H1 (cell line): Measurements from ENCODE around the gene TBC1D19. TPM values are rescaled to one million over a fixed set of nuclear protein-coding genes. Genes with fewer than 3 reads are reported as not detected.

Experiments used
- CTCF ChIA-PET: fragments of 300-600 bp; sonication (Branson Sonifier 250); formaldehyde crosslinking; loops from one replicate; lab custom pipeline; 2021; ENCODE audit not compliant: partially characterized antibody; lab: Charles Lee
- POLR2A ChIA-PET: fragments of 300-600 bp; sonication (Branson Sonifier 250); formaldehyde crosslinking; loops from one replicate; lab custom pipeline; 2021; ENCODE audit warnings: inconsistent platforms; ENCODE audit not compliant: partially characterized antibody; lab: Charles Lee
- DNase-seq, 2 experiments: peaks; one replicate each; pipeline versions ENCODE4 v3.0.0 to v3.0.0-alpha.2; 2010 to 2022; ENCODE audit warnings: low spot score in 2 of 2, low read depth in 1 of 2, mixed read lengths in 1 of 2
- FAIRE-seq: peaks from 2 replicates; lab custom pipeline; 2011; peaks lifted over from hg19 to GRCh38; lab: Jason Lieb, UNC
- H2AFZ ChIP-seq: 2 replicates; pipeline ENCODE4 v1.8.1; 2012; ENCODE audit warnings: low read length, inconsistent platforms
- H2AK5ac ChIP-seq: 2 replicates; pipeline ENCODE4 v1.6.1; 2013; ENCODE audit warnings: low read depth, low read length
- H2BK120ac ChIP-seq: replicated peaks from 2 replicates; pipeline ENCODE3; 2013; ENCODE audit warnings: low read depth, low read length, inconsistent platforms
- H2BK12ac ChIP-seq: 2 replicates; pipeline ENCODE4 v1.6.1; 2013; ENCODE audit warnings: low read depth, low read length
- H2BK15ac ChIP-seq: 2 replicates; pipeline ENCODE4 v1.6.1; 2013; ENCODE audit warnings: low read length
- H2BK20ac ChIP-seq: 2 replicates; pipeline ENCODE4 v1.6.1; 2013; ENCODE audit warnings: low read length
- H2BK5ac ChIP-seq: 2 replicates; pipeline ENCODE4 v1.6.1; 2013; ENCODE audit warnings: low read depth, low read length
- H3K14ac ChIP-seq: 2 replicates; pipeline ENCODE4 v1.6.1; 2013; ENCODE audit warnings: inconsistent platforms; ENCODE audit not compliant: insufficient read length
- H3K18ac ChIP-seq: 2 replicates; pipeline ENCODE4 v1.6.1; 2013; ENCODE audit warnings: low read length; ENCODE audit errors: extremely low read depth
- H3K23ac ChIP-seq: 2 replicates; pipeline ENCODE4 v1.6.1; 2013; ENCODE audit warnings: inconsistent platforms; ENCODE audit not compliant: insufficient read length
- H3K23me2 ChIP-seq: 2 replicates; pipeline ENCODE4 v1.6.1; 2013; ENCODE audit warnings: low read depth, low read length
- H3K27ac ChIP-seq: 2 replicates; pipeline ENCODE4 v1.6.1; 2011; ENCODE audit warnings: low read depth, low read length, inconsistent platforms
- H3K27me3 ChIP-seq, 4 experiments: replicated peaks in 1 of 4; 1 replicate in 1 of 4; 2 replicates in 3 of 4; pipeline versions ENCODE4 v1.6.1 to v1.8.1; 2011 to 2013; ENCODE audit warnings: low read length in 3 of 4, mild to moderate bottlenecking in 3 of 4, inconsistent platforms in 2 of 4, mixed read lengths in 2 of 4, moderate library complexity in 1 of 4; ENCODE audit not compliant: control insufficient read depth in 3 of 4, insufficient read depth in 3 of 4; ENCODE audit errors: extremely low read depth in 1 of 4
- H3K36me3 ChIP-seq, 4 experiments: 2 replicates each; pipeline versions ENCODE4 v1.6.1 to v1.8.1; 2011 to 2013; ENCODE audit warnings: mild to moderate bottlenecking in 4 of 4, low read length in 3 of 4, moderate library complexity in 2 of 4, control low read depth in 1 of 4, inconsistent platforms in 1 of 4; ENCODE audit not compliant: insufficient read depth in 4 of 4, control insufficient read depth in 2 of 4
- H3K4ac ChIP-seq: replicated peaks from 2 replicates; pipeline ENCODE3; 2013; ENCODE audit warnings: low read length, low read depth, mixed read lengths, inconsistent platforms; ENCODE audit not compliant: insufficient read length
- H3K4me1 ChIP-seq, 4 experiments: replicated peaks in 1 of 4; 1 replicate in 1 of 4; 2 replicates in 3 of 4; pipeline versions ENCODE4 v1.6.1 to v1.8.1; 2011 to 2013; ENCODE audit warnings: low read length in 3 of 4, inconsistent platforms in 2 of 4, mixed read lengths in 1 of 4; ENCODE audit not compliant: insufficient read depth in 4 of 4, control insufficient read depth in 3 of 4
- H3K4me2 ChIP-seq, 2 experiments: 2 replicates each; pipeline versions ENCODE4 v1.6.1 to v1.8.1; 2011 to 2013; ENCODE audit warnings: low read depth in 2 of 2, low read length in 2 of 2, control low read depth in 1 of 2, inconsistent platforms in 1 of 2, mild to moderate bottlenecking in 1 of 2; ENCODE audit not compliant: insufficient read depth in 1 of 2
- H3K4me3 ChIP-seq, 4 experiments: fragments of 200-600, 300-600 bp in 1 of 4; sonication (generic), shearing (Covaris generic), sonication (Bioruptor Twin) in 1 of 4; 2 replicates each; pipeline versions ENCODE4 v1.5.1 to v1.8.1; 2011 to 2016; ENCODE audit warnings: low read length in 4 of 4, low read depth in 3 of 4, control low read depth in 2 of 4, inconsistent platforms in 2 of 4, mild to moderate bottlenecking in 2 of 4, mixed read lengths in 1 of 4, moderate library complexity in 1 of 4; ENCODE audit not compliant: insufficient read depth in 2 of 4; ENCODE audit errors: extremely low read depth in 1 of 4
- H3K56ac ChIP-seq: replicated peaks from 2 replicates; pipeline ENCODE3; 2013; ENCODE audit warnings: low read depth, mild to moderate bottlenecking, mixed read lengths, low read length, inconsistent platforms; ENCODE audit not compliant: insufficient read length
- H3K79me1 ChIP-seq: 2 replicates; pipeline ENCODE4 v1.6.1; 2013; ENCODE audit warnings: low read depth, low read length, control low read depth
- H3K79me2 ChIP-seq, 2 experiments: 2 replicates each; pipeline versions ENCODE4 v1.6.1 to v1.8.1; 2012 to 2013; ENCODE audit warnings: low read length in 2 of 2, mild to moderate bottlenecking in 2 of 2, inconsistent platforms in 1 of 2; ENCODE audit not compliant: insufficient read depth in 2 of 2, control insufficient read depth in 1 of 2
- H3K9ac ChIP-seq, 4 experiments: replicated peaks in 1 of 4; 1 replicate in 1 of 4; 2 replicates in 3 of 4; pipeline versions ENCODE4 v1.6.1 to v1.8.1; 2011 to 2013; ENCODE audit warnings: low read depth in 3 of 4, low read length in 3 of 4, control low read depth in 2 of 4, mild to moderate bottlenecking in 2 of 4, moderate library complexity in 2 of 4, inconsistent platforms in 1 of 4; ENCODE audit errors: extremely low read depth in 1 of 4
- H3K9me3 ChIP-seq, 2 experiments: 2 replicates each; pipeline versions ENCODE4 v1.6.1 to v1.8.1; 2012 to 2013; ENCODE audit warnings: mild to moderate bottlenecking in 2 of 2, moderate library complexity in 2 of 2, control low read depth in 1 of 2, inconsistent platforms in 1 of 2, low read depth in 1 of 2, low read length in 1 of 2, mixed read lengths in 1 of 2; ENCODE audit not compliant: insufficient read depth in 2 of 2
- H4K20me1 ChIP-seq, 2 experiments: replicated peaks in 1 of 2; 2 replicates each; pipeline versions ENCODE3 to v1.8.1; 2011 to 2013; ENCODE audit warnings: inconsistent platforms in 2 of 2, low read length in 2 of 2, mild to moderate bottlenecking in 1 of 2; ENCODE audit not compliant: insufficient read depth in 2 of 2, control insufficient read depth in 1 of 2
- H4K5ac ChIP-seq: 2 replicates; pipeline ENCODE4 v1.6.1; 2013; ENCODE audit warnings: low read length, low read depth, mixed read lengths, inconsistent platforms; ENCODE audit not compliant: insufficient read length
- H4K8ac ChIP-seq: 2 replicates; pipeline ENCODE4 v1.8.0; 2013; ENCODE audit warnings: mild to moderate bottlenecking, moderate library complexity, low read length, inconsistent platforms; ENCODE audit not compliant: insufficient read depth; ENCODE audit errors: extremely low read depth
- H4K91ac ChIP-seq: replicated peaks from 2 replicates; pipeline ENCODE3; 2013; ENCODE audit warnings: low read length, mixed read lengths, inconsistent platforms; ENCODE audit not compliant: insufficient read length
- CTBP2 ChIP-seq: IDR thresholded peaks from 2 replicates; pipeline ENCODE4 v1.7.0; 2011; ENCODE audit warnings: borderline replicate concordance, mild to moderate bottlenecking, moderate library complexity, mixed read lengths, low read length; ENCODE audit not compliant: insufficient read depth, insufficient read length
- EZH2 ChIP-seq: fragments of 200-600 bp; sonication (generic); IDR thresholded peaks from 2 replicates; pipeline ENCODE4 v1.7.1; 2012; ENCODE audit warnings: low read depth, mild to moderate bottlenecking, moderate library complexity, low read length, inconsistent platforms; ENCODE audit not compliant: severe bottlenecking
- GABPA ChIP-seq: IDR thresholded peaks from 2 replicates; pipeline ENCODE4 v1.6.1; 2011; ENCODE audit warnings: mild to moderate bottlenecking, low read length, moderate library complexity, borderline replicate concordance; ENCODE audit not compliant: insufficient read depth
- HDAC2 ChIP-seq, 2 experiments: fragments of 300-600 bp in 1 of 2; sonication (generic) in 1 of 2; IDR thresholded peaks; 2 replicates each; pipeline ENCODE4 v1.6.1; 2011 to 2012; ENCODE audit warnings: low read depth in 2 of 2, low read length in 2 of 2, mild to moderate bottlenecking in 2 of 2, moderate library complexity in 2 of 2, borderline replicate concordance in 1 of 2, inconsistent platforms in 1 of 2
- JUN ChIP-seq: IDR thresholded peaks from 2 replicates; pipeline ENCODE4 v1.6.1; 2011; ENCODE audit warnings: low read depth, mild to moderate bottlenecking, improper control_type of control experiment, low read length
- MAFK ChIP-seq: IDR thresholded peaks from 2 replicates; pipeline ENCODE4 v1.6.1; 2012; ENCODE audit warnings: low read depth, mild to moderate bottlenecking, improper control_type of control experiment, low read length
- SIN3A ChIP-seq, 2 experiments: IDR thresholded peaks in 1 of 2; conservative IDR thresholded peaks in 1 of 2; 2 replicates each; pipeline ENCODE4 v1.6.1; 2011 to 2012; ENCODE audit warnings: low read length in 2 of 2, improper control_type of control experiment in 1 of 2, low read depth in 1 of 2, mild to moderate bottlenecking in 1 of 2
- SIX5 ChIP-seq: IDR thresholded peaks from 2 replicates; pipeline ENCODE4 v1.6.1; 2011; ENCODE audit warnings: mild to moderate bottlenecking, low read depth, low read length
- TBP ChIP-seq: IDR thresholded peaks from 2 replicates; pipeline ENCODE4 v1.6.1; 2011; ENCODE audit warnings: low read depth, low read length, improper control_type of control experiment
- ZNF274 ChIP-seq: IDR thresholded peaks from 2 replicates; pipeline ENCODE4 v1.7.0; 2012; ENCODE audit warnings: low read length, borderline replicate concordance; ENCODE audit errors: extremely low read depth
- polyA plus RNA-seq, 7 experiments: library from polyadenylated mRNA; depleted of rRNA in 3 of 7; stranded (reverse) in 5 of 7; unstranded in 2 of 7; fragments of >200 nt in 5 of 7; fragments of 200-250 nt in 2 of 7; gene quantifications; 1 replicate in 5 of 7; 2 replicates in 1 of 7; 4 replicates in 1 of 7; pipeline versions ENCODE4 v1.2.1 to v1.2.3, GENCODE V29; 2011 to 2013; ENCODE audit warnings: missing spikeins in 2 of 7, mixed read lengths in 2 of 7
- total RNA-seq: library from RNA; stranded (reverse); fragmentation: NEBNext Ultra II Directional; extraction: Animal tissue kit (Norgen Biotek cat#: 25700); gene quantifications from 2 replicates; pipeline ENCODE4 v1.2.1, GENCODE V29; 2021
- TF ChIP-seq, protein P1 (sequence below): IDR thresholded peaks from 2 replicates; pipeline ENCODE4 v1.6.1; 2012; ENCODE audit warnings: low read length, inconsistent platforms
- TF ChIP-seq, protein P2 (sequence below): IDR thresholded peaks from 2 replicates; pipeline ENCODE4 v1.6.1; 2011; ENCODE audit warnings: low read depth, mild to moderate bottlenecking, low read length; ENCODE audit not compliant: insufficient read depth

Gene TBC1D19
- total and polyA plus RNA-seq, 2 of the 8 experiments (the other 6 are each of a cell fraction or from before 2014, with no cell fraction given): 1.9 to 3.5 TPM

DNA sequence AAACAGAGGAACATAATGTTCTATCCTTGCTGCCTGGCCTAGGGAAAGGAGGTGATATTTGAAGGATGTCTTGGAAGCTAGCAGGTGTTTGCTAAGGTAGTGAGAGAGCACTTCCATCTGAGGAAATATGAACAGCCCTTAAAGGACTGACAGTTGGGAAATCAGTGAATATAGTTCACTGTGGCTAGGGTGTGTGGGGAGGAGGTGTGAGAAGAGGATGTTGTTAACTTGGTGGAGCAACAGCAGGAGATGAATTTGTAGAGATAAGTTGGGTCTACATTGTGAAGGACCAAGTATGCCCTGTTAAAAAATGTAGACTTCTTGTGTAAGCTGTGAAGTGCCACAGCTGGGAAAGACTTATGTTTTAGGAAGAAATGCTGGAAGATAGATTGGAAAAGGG is 25.5 kb downstream of the TBC1D19 start:
- Histone ChIP-seq H2BK20ac (no peak overlapping the region), H4K20me1 (no peaks in the 10 kb centered on the region), H2BK12ac (no peak overlapping the region), H3K79me1 (no peaks in the 10 kb centered on the region), H2BK5ac (no peak overlapping the region), H3K36me3 (no peaks in the 10 kb centered on the region), H3K23ac (no peak overlapping the region), H2AFZ (no peak overlapping the region), H3K4me2 (no peak overlapping the region), H3K27me3 (no peaks in the 10 kb centered on the region), H3K56ac (no peak overlapping the region), H3K4me1 (peaks cover 0 to 2% (median 0%) of the 10 kb centered on the region in 4 experiments; a peak in 1 of 7 replicates), H3K4ac (no peak overlapping the region), H3K79me2 (no peaks in the 10 kb centered on the region), H3K9ac (no peak overlapping the region), H4K5ac (no peak overlapping the region), H3K23me2 (no peaks in the 10 kb centered on the region), H4K8ac (no peak overlapping the region), H3K9me3 (no peaks in the 10 kb centered on the region), H3K4me3 (no peak overlapping the region), H3K14ac (no peak overlapping the region), H4K91ac (no peak overlapping the region), H3K27ac (no peak overlapping the region), H2AK5ac (no peak overlapping the region), H2BK15ac (no peak overlapping the region), H2BK120ac (no peak overlapping the region), H3K18ac (no peak overlapping the region)
- no peak for FAIRE-seq
- no peak for DNase-seq
- ChIA-PET POLR2A (no interaction called here), CTCF (no interaction called here)
- TF ChIP-seq HDAC2 (IDR thresholded peaks at IDR 0.05; ENCODE audit: borderline replicate concordance in 1 of 2, low read depth in 2 of 2, low read length in 2 of 2) (no peak), EZH2 (no peak), JUN (no peak), SIN3A (conservative IDR thresholded peaks at IDR 0.05 in 1 of 2, IDR thresholded peaks at IDR 0.05 in 1 of 2; ENCODE audit: low read depth in 1 of 2, low read length in 2 of 2) (no peak), ZNF274 (no peak), MAFK (no peak), CTBP2 (no peak), TBP (no peak), GABPA (no peak), SIX5 (no peak)
- TF ChIP-seq, protein P1, sequence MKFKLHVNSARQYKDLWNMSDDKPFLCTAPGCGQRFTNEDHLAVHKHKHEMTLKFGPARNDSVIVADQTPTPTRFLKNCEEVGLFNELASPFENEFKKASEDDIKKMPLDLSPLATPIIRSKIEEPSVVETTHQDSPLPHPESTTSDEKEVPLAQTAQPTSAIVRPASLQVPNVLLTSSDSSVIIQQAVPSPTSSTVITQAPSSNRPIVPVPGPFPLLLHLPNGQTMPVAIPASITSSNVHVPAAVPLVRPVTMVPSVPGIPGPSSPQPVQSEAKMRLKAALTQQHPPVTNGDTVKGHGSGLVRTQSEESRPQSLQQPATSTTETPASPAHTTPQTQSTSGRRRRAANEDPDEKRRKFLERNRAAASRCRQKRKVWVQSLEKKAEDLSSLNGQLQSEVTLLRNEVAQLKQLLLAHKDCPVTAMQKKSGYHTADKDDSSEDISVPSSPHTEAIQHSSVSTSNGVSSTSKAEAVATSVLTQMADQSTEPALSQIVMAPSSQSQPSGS: no peak
- TF ChIP-seq, protein P2, sequence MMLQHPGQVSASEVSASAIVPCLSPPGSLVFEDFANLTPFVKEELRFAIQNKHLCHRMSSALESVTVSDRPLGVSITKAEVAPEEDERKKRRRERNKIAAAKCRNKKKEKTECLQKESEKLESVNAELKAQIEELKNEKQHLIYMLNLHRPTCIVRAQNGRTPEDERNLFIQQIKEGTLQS: no peak
